Activated CD4-positive, CD25-positive, alpha-beta regulatory T cell treated with anti-CD3 and anti-CD28 coated beads, Interleukin-2, amount 50 U/mL, for 72 hours (primary cell): ENCODE measurements around the gene LYST.

Experiments
- DNase-seq: peaks from one replicate; pipeline ENCODE4 v3.0.0; 2021

The LYST gene

DNA sequence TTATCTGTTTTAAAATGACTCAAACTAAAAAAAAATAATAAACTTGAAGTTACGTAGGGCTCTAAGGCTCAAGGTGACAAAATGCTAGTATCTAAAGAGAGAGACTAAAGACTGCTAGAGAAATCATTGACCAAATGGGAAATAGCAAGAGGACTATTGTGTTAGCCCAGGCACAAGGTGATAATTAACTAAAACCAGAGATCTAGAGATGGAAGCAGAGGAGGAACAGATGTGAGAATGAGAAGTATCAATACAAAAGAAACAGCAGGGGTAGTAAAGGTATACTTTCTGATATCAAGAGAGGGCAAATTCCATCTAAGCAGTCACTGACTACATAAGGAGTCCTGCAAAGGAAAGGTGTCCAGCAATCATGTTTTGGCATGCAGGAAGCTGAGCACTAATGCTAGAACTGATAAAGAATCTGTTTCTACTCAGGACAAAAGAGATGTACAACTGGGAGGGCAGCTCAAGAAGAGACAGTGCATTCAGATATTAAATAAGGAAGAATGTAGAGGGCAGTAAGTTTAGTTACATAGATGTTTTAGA, 116.9 kb downstream of the LYST start:
- no peak for DNase-seq

DNA sequence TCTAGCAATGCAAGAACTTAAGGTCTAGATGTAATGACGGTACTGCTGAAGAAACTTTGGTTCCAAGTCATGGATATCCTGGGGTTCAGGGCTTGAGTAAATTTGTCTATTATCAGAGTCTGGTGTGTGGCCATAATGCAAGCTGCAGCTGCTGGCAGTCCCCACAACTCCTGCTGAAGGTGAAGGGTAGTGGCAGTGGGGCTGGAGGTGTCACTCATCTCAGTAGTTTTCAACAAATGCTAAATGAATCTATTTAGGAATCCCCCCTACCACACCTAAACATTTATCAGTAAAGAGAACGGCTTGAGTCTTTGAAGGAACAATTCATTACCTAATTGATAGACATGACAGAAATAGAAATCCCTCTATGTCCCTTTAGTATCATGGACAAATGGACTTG, 118.0 kb downstream of the LYST start:
- no peak for DNase-seq

DNA sequence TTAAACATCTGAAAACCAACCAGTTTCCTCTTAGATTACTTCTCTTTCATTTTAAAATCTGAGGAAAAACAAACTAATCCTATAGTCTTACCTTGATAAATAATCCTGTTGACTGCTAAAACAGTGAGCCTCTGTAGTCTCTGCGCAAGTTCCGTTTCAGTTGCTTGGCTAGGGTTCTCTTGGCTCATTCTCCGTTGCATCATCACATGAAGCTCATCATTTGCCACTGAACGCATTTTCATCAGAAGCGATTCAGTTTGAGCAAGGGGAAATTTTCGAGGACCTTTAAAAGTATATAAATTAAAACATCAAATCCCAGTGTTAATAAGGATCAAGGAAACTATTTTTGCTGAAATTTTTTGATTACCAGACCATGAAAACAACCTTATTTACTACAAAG, 120.5 kb downstream of the LYST start:
- no peak for DNase-seq

DNA sequence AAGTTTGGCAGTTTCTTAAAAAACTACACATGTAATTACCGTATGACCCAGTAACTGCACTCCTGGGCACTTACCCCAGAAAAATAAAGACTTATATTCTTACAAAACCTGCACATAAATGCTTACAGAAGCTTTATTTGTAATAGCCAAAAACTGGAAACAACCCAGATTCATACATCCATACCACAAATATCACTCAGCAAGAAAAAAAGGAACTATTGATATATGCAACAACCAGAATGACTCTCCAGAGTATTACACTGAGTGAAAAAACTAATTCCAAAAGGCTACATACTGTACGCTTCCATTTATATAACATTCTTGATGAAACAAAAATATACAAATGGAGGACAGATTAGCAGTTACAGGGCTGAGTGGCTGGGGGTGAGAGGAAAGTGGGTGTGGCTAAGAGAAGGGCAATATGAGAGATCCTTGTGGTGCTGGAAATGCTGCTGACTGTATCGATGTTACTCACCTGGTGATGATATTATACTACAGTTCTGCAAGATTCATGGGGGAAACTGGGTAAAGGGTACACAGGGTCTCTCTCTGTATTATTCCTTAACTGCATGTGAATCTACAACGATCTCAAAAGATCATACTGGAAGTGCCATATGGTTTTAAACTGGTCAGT, 121.1 kb downstream of the LYST start:
- no peak for DNase-seq

DNA sequence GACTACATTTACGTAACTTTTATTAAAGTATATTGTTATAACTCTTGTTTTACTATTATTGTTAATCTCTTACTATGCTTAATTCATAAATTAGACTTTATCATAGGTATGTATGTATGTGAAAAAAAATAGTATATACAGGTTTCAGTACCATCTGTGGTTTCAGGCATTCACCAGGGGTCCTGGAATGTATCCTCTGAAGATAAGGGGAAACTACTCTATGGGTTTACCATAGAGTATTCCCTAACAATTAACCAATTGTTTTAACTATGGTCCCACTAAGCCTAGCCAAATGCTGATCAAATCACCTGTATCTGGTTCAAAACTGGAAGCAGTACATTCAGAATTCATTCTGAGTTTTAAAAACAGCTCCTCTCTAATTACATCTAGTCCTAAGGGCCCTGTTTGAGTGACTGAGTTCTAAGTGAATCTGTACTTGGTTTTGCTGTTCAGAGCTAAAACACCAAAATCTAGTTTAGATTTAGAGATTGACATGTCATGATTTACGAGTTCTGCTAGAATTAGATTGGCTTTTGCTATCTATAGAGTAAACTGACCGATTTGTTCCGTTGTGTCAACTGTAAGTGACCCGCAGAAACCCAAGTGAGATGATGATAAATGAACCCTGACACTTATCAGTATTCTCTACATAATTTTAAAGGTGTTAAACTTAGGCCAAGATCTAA, 123.6 kb downstream of the LYST start:
- no peak for DNase-seq

DNA sequence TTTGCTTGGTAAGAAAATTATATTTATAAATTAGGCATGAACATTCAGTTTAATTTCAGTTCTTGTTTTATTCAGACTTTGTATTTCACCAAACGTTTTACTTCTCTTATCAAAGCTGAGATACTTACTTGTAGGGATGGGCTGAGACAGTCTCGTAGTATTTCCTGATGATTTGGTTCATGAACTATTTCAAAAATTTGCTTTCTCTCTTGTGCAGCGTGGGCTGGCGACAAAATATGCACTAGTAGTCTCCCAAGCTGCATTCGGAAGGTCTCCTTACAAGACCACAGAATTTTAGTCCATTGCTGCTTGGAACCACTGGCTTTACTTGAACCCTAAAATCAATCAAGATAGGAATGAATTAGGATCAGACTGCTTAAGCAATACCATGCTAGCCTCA, 125.4 kb downstream of the LYST start:
- no peak for DNase-seq

DNA sequence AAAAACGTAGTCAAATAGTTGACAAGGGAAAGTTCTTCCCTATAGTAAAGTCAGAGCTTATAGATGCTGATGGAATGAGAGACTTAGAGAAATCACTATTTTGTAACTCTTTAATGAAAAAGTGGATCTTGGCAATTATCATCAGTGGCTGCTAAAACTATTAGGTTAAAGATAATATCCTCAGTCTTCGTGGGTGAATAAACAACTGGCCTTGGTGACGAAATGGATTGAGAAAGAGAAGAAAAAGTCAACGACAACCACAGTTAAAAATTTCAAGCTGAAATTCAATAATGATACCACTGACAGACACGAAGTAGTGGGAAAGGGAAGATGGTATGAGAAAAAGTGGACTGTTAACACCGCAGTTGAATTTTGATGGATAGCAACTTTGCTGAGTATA, 127.1 kb downstream of the LYST start:
- no peak for DNase-seq

- no peak for DNase-seq
Measured at GRCh38 chr1:235739124-235739523, 127.6 kb downstream of the LYST start.

- DNase-seq = no peak
Measured at GRCh38 chr1:235737751-235738150, 129.0 kb downstream of the LYST start.

- no peak for DNase-seq
Measured at GRCh38 chr1:235736263-235736662, 130.4 kb downstream of the LYST start.

GRCh38 chr1:235735621-235736020, 131.1 kb downstream of the LYST start:
- no peak for DNase-seq

DNA sequence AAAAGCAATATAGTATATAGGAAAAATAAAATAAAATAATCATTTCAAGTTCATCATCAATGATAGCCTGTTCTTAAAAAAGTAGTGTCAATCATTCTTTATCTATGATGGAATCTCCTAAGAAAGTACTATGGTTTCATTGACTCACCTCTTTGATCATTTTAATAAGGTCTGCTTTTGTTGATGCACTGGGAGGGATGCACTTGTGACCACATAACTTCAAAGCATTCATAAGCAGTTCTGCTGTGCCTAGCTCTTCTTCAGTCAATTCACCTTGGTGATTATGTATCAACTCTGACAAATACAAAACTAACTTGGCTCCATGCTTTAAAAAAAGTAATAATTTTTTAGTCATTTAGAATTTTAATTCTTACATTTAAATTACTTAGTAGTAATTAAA, 132.4 kb downstream of the LYST start:
- no peak for DNase-seq

DNA sequence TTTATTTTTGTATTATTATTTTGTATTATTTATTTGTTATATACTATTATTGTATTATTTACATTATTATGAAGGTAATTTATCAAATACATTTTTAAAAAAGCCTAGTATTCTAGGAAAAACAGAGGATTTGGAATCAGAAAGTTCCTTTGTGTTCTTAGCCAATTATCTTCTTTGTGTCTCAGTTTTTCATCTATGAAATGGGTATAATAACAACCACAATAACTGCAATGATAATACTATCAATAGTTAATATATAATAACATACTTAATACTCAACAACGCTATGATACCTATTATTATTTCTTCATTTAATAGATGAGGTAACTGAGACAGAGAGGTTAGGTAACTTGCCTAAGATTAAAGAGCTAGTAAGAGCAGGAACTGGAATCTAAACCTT, 136.7 kb downstream of the LYST start:
- no peak for DNase-seq

DNA sequence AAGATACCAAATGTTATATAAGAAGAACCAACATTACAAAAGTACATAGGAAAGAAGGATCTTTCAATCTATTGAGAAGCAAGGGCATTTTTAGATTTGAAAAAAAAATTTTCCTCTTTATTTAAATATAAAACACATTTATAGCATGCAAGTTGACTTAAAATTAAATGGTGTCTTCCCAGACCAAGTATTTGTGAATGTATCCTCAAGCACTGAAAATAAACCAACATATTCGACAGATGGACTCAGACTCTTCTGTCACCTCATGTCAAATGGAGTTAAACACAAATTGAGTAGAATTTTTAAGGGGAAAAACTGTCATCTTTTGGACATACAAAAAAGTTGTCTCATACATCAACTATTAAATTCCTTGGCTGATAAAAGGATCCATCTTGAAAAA, 140.1 kb downstream of the LYST start:
- DNase-seq = no peak

- no peak for DNase-seq
Measured at GRCh38 chr1:235725434-235725833, 141.3 kb downstream of the LYST start.

- no peak for DNase-seq
Measured at GRCh38 chr1:235724730-235725129, 142.0 kb downstream of the LYST start.

- DNase-seq = no peak
Measured at GRCh38 chr1:235722858-235723257, 143.8 kb downstream of the LYST start.

DNA sequence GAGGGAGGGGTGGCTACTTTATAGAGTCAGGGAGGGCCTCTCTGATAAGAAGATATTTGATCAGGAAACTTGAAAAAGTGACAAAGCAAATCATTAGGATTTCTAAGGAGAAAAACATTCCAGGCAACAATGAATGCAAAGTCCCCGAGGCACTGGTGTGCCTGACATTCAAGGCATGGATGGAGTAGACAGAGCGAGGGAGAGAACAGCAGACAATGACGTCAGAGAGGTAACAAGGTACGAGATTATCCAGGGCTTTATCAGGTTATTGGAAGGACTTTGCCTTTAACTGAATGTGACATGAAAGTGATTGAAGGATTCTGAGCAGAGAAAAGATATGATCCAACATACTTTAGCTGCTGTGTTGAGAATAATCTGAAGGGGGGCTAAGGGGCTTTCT, 144.7 kb downstream of the LYST start:
- DNase-seq = no peak

DNA sequence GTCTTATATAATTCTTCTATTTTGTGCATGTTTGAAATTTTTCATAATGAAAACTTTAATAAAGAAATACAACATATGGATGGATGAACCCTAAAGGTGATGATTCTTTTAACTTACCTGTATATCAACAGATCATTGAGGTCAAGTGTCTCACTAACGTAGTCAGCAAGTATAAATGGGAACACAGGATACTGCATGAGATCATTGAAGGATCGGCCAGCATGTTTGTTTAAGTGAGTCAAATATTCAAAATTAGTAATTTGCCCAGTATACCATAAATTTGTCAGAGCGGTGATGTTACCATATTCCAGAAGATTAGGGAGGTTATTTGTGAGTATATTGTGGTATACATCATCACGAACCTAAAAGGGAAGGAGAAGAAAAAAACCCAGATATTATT, 146.2 kb downstream of the LYST start:
- no peak for DNase-seq

- DNase-seq = no peak
Measured at GRCh38 chr1:235714205-235714897, 152.4 kb downstream of the LYST start.

DNA sequence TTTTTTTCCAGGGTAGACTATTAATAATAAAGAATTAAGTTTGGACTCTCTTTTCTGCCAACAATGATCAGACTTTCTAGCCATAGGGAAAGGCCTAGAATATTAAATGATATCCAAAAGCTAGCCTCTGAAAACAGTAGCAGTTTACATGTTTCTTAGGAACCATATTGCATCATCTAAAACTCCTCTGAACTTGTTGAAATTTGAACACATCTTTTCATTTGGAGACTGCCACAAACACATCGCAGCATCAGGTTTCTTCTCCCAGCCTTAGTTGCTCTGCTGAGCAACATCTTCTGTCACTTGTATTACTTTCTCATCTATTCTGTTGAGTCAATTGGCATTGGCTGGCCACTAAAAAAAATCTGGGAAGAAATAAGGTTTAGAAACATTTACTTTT, 153.9 kb downstream of the LYST start:
- no peak for DNase-seq

DNA sequence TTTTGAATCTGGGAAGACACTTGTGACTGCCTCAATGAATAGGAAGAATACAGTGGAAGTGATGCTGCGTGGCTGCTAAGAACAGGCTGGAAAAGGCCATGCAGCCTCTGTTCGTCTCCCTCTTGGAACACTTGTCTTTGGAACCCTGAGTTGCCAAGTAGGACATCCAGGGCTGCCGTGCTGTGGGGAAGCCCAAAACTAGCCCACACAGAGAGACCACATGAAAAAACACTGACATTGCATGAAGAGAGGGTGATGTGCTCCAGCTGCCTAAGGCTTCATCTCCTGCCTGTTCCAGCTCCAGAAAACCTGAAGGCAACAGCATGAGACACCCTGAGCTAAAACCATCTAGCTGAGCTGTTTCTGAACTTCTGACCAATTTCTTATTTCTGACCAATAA, 156.0 kb downstream of the LYST start:
- no peak for DNase-seq

DNA sequence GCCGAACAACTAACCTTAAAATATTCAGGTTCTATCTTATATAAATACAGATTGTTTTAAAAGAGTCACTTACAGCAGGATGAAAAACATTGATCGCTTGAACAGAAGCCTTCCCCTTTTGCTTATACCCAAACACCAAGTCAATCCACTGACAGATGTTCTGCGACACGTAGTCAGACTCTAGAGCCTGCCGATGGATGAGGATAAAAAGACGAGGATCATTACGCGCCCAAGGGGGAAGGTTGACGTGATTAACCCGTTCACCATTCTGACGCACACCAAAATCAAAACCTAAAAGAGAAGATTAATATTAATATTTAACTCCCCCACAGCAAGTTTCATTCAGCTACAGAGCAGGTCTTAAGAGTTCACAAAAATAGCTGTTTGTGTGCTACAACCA, 157.7 kb downstream of the LYST start:
- no peak for DNase-seq

DNA sequence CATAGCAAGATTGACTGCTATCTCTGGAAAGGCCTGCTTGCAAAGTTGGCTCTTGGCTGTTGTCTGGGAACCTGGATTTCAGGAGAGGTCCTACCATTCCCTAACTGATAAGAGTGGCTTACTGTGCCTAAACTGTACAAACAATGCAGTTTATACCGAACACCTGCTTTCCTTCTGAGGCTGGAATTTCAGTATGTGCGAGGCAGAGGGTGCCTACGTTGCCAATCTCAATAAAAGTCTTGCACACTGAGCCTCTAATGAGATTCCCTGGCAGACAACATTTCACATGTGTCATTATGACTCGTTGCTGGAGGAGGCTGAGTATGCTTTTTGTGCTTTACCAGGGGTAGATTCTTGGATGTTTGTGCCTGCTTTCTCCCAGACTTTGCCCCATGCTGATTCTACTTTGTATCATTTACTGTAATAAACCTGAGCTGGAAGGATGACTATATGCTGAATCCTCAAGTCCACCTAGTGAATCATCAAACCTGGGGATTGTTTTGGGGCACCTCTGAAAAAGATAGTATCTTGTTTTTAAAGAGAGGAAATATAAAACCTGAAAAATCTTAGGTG, 158.2 kb downstream of the LYST start:
- DNase-seq = no peak
